Measurements from ENCODE around the gene GRIN2C.

- TF ChIP-seq CTCF (IDR thresholded peaks at IDR 0.05; ENCODE audit: low read depth, low read length) (no peak), EZH2phosphoT487 (IDR thresholded peaks at IDR 0.05; ENCODE audit: low read depth) (no peak)
Observed at GRCh38 chr17:74903671-74904070, 44.0 kb upstream of the GRIN2C start.

Data from OCI-LY3 (cell line).